Epithelial cell of proximal tubule (primary cell): Measurements from ENCODE around the gene PCDHAC1. TPM values are rescaled to one million over a fixed set of nuclear protein-coding genes. Genes with fewer than 3 reads are reported as not detected.

Experiments
- DNase-seq: peaks from one replicate; pipeline ENCODE4 v3.0.0-alpha.2; 2011; ENCODE audit warnings: low read depth
- H3K4me3 ChIP-seq: 2 replicates; pipeline ENCODE4 v1.5.1; 2011; ENCODE audit warnings: low read depth, mild to moderate bottlenecking, low read length
- CTCF ChIP-seq: conservative IDR thresholded peaks from 2 replicates; pipeline ENCODE4 v1.5.1; 2012; ENCODE audit warnings: low read depth, mild to moderate bottlenecking, low read length
- total RNA-seq: library from RNA; depleted of rRNA; stranded (reverse); fragments of >200 nt; gene quantifications from 2 replicates; pipeline ENCODE4 v1.2.3, GENCODE V29; 2015

Gene PCDHAC1
- total RNA-seq, 1 donor from 2014 or later = not detected

- TF ChIP-seq CTCF = no peak
- H3K4me3 ChIP-seq = no peak overlapping the region
- DNase-seq = no peak
Observed at GRCh38 chr5:140951636-140952035, 25.5 kb downstream of the PCDHAC1 start.

- no peak for DNase-seq
- H3K4me3 ChIP-seq = no peak overlapping the region
- no peak for TF ChIP-seq CTCF
Observed at GRCh38 chr5:140953234-140953633, 27.1 kb downstream of the PCDHAC1 start.

GRCh38 chr5:140962190-140962589 lies 36.1 kb downstream of the PCDHAC1 start:
- H3K4me3 ChIP-seq = no peak overlapping the region
- no peak for TF ChIP-seq CTCF
- DNase-seq = no peak

GRCh38 chr5:140964356-140964755 lies 38.3 kb downstream of the PCDHAC1 start:
- TF ChIP-seq CTCF = no peak
- DNase-seq = no peak

GRCh38 chr5:140965905-140966292 lies 39.8 kb downstream of the PCDHAC1 start:
- no peak for DNase-seq
- TF ChIP-seq CTCF = no peak
- peak overlapping the region; percentile 67 for H3K4me3 ChIP-seq

More at GRCh38 chr5:140964356-140964755, 38.3 kb downstream of the PCDHAC1 start:
- no peak overlapping the region for H3K4me3 ChIP-seq

GRCh38 chr5:140966293-140967225 lies 40.5 kb downstream of the PCDHAC1 start, which contains the start of gene PCDHAC2:
TSS of gene PCDHAC2 (plus strand) at chr5:140966476. CDS start at chr5:140966767, 291 bp downstream.
- peak within 1 kb of the TSS; percentile 67 for H3K4me3 ChIP-seq
- TF ChIP-seq CTCF = no peak
- DNase-seq = no peak
